NCI-H2029 (cell line): ENCODE measurements around the gene SLC22A5.

Experiments
- DNase-seq: peaks from one replicate; lab custom pipeline; 2025; lab: John Stamatoyannopoulos, UW

Gene SLC22A5

DNA sequence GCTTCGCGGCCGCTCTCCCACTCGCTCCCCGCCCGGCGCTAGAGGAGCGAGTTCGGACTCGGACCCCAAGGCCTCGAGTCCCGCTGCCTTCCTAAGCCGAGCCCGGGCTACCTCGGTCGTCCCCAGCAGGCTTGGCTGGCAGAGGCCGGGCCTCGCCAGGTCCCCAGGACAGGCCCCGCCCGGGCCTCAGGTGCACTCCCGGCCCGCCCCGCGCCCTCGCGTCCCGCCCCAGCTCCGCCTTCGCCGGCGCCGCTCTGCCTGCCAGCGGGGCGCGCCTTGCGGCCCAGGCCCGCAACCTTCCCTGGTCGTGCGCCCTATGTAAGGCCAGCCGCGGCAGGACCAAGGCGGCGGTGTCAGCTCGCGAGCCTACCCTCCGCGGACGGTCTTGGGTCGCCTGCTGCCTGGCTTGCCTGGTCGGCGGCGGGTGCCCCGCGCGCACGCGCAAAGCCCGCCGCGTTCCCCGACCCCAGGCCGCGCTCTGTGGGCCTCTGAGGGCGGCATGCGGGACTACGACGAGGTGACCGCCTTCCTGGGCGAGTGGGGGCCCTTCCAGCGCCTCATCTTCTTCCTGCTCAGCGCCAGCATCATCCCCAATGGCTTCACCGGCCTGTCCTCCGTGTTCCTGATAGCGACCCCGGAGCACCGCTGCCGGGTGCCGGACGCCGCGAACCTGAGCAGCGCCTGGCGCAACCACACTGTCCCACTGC is at the start of gene SLC22A5:
SLC22A5 (plus strand) TSS at position 237 of the 707 bp plus-strand sequence; CDS start at position 500, 263 bp downstream.
- peak; percentile 49 for DNase-seq

DNA sequence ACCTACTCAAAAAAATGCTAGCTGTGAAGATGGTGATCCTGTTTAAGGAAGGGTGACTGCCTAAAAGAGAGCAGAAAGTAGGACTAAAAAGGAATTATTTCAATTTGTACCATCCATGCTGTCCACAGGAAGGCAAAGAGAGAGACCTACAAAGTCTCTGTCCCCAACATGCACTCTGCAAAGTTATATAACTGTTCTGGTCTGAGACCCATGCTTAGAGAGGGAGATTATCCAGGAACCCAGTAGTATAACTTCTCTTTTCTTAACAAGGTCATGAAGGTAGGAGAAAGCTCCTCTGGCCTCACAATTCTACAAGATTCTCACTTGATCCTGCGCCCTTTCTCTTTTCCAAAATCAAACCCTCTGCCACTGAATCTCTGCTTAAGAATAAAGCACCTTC is 49.5 kb upstream of the SLC22A5 start:
- no peak for DNase-seq

DNA sequence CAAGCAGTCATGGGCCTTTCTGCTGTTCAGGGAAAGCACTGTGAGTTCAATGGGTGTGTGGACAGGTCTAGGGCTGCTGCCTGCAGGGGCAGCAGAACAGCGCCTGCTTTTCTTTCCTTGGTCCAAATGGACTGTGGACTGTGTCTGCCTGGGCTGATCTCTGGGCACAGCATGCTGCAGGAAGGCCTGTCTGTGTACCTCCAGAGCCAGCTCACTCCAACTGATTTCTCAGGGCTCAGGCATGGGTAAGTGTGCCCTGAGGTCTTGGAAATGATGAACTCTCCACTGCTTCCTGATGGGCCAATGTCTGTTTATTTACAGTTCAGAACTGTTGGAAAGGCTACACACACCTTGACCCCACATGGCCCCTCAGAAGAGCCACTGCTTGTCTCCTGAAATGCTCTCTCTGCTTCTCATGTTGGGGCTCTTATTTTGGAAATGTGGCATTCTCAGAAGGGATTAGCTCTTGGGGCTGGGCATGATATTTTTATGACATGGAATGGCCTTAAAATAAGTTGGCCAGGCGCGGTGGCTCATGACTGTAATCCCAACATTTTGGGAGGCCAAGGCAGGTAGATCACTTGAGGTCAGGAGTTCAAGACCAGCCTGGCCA is 48.3 kb upstream of the SLC22A5 start:
- no peak for DNase-seq

DNA sequence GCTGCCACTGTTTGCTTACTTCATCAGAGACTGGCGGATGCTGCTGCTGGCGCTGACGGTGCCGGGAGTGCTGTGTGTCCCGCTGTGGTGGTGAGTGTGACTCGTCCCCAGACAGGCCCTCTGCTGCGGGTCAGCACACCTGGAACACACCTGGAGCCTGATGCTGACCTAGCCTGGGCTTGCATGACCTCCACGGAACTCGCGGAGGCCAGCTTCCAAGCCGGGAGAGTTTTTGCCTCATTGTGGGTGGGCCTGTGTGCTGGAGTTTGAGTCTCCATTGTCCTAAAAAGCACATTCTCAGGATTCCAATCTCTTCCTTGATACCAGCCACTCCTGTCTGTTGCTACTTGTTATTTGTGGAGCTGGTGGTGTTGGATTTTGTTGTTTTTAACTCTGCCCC is 47.2 kb upstream of the SLC22A5 start:
- DNase-seq, result no peak

DNA sequence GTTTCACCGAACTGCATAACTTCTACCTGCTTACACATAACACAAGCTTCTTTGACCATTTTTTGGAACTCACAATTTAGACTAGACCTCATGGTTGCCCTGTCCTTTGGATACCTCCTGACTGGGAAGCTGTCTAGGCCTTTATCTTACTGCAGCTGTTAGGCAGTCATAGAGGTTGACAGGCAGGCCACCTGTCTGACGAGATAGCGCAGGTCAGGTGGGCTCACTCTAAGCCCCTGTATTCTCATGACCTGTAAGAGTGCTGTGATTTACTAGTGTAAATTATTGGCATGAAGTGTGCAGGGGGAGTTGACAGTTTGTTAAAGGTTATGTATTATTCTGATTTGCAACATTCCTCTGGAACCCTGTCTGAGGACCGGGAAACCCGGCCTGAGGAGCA is 46.3 kb upstream of the SLC22A5 start:
- no peak for DNase-seq

DNA sequence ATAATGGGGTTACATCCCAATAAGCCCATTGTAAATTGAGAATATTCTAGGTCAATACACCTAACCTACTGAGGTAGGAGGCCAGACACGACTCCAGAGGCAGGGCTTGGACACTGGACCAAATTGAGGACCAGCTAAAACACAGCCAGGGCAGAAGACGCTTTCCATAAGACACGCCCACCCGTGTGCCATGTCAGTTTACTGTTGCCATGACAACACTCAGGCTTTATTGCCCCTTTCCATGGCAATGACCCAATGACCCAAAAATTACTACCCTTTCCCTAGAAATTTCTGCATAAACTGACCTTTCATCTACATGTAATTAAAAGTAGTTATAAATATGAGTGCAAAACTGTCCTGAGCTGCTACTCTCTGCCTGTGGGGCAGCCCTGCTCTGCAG is 43.8 kb upstream of the SLC22A5 start:
- DNase-seq, result no peak

DNA sequence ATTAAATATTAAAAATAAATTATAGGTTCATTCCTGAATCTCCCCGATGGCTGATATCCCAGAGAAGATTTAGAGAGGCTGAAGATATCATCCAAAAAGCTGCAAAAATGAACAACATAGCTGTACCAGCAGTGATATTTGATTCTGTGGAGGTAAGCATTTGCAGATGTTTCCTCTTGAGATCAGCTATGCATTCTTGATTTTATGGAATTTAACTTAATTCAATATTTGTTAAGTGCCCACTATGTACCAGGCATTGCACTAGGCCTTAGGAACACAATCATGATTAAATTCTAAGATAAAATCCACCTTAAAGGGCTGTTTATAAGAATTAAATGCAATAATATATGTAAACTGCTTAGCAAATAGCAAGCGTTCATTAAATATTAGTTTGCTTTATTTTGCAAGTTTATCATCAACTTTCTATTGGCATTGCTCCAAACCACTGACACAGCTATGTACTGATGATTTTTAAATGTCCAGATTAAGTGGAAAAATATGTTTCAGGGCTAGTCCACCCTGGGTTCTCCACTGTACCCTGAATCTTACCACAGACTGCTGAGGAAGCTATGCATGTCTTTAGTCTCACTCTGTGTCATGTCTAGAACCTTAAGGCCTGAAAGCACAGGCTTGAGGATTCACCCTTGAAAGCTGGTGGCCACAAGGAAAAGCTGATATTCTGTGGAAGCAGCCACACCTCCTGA is 42.1 kb upstream of the SLC22A5 start:
- no peak for DNase-seq

DNA sequence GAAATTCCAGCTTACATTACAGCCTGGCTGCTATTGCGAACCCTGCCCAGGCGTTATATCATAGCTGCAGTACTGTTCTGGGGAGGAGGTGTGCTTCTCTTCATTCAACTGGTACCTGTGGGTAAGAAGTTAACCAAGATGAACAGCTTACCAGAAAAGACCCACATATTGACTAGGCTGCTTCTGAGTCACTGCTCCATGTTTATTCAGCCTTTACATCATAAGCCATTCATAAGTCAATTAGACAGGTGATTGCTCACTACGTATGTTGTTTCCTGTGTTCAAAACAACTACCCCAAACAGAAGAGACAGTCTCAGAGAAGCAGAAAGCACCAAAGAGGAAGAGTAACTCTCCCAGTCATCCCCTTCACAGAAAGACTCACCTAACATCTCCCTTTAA is 34.7 kb upstream of the SLC22A5 start:
- DNase-seq, result peak; percentile 7

DNA sequence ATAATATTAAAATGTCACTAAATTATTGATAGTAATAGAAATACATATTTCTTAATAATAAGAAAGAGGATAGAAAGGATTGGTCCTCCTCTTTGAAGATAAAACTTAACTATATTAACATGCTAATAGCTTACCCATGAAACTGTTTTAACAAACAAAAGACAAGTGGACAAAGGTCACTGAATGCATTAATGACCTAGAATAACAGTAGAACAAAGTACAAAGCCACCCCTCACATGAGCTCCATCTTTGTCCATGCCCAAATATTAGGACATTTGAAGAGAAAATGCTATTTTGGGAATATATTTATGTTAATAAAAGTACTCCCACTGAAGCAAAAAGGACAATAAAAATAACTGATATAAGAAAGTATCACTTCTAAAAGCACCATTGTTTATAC is 34.1 kb upstream of the SLC22A5 start:
- DNase-seq, result no peak

DNA sequence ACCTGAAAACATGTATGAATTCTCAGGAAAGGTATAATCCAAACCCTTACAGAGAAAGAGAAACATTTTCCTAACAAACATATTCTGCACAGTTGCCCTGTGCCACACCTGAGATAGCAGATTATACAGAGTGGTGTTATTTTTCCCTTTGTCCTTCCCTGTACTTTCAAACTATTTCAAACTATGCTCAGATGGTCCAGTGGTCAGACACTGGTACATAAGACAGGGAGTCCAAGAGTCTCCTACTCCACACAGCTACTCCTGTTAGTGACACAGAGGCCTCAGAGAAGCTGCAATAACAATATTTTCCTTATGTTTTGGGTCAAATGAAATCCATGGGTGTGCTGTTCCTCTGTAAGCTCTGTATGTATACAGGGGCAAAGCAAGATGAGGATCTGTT is 30.0 kb upstream of the SLC22A5 start:
- no peak for DNase-seq

DNA sequence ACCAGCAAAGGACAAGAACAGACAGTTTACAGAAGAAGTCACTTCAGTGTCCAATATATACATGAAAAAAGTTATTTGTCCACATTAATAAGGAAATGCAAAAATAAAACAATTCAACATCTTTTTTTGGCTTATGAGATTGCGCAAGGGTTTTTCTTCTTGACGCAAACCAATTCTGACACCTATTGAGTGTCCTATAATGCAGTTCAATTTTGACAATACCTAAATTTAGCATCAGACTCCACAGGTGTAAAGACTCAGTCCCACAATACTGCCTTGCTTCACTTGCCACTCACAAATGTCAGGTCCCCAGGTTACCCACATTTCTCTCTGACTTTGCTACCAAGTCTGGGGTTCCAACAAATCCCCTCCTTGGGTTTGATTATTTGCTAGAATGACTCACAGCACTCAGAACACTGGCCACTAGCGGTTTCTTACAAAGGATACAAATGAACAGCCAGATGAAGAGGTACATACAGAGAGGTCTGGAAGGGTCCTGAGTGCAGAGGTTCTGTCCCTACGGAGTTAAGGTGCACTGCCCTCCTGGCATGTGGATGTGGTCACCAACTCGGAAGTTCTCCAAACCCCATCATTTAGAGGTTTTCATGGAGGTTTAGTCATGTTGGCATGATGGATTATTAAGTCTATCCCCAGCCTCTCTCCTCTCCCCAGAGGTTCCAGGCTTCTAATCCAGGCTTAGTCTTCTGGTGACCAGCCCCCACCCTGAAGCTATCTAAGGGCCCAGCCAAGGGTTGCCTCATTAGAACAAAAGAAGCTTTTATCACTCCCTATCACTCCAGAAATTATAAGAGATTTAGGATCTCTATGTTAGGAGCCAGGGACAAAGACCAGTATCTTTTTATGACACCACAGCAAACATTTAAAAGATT is 27.0 kb upstream of the SLC22A5 start:
- no peak for DNase-seq

DNA sequence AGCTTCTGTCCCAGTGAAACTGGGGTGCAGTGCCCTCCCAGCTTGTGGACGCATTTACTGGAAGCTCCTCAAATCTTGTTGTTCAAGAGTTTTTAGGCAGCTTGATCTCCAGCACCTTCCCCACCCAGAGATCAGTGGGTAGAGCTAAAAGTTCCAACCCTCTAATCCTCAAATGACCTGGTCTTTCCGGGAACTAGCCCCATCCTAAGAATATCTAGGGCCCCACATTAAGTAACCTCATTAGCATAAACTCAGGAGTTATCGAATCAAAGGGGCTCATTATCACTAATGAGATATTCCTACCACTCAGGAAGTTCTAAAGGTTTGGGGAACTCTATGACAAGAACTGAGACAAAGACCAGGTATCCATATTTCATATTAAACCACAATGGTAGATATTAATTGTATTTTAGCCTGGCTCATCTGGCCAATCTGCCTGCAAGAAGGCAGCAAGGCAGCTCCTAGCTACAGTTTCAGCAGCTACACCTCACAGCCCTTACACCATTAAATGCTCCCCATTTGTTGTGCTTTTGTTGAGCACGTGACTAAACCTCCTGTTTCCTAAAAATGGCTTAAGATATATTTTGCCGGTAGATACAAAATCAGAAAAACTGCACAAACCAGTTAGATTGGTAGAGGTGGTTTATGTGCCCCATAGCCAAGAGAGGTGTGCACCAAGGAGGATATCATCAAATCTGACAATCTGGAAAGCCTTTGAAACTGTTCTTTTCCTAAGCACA is 24.6 kb upstream of the SLC22A5 start:
- DNase-seq, result no peak

DNA sequence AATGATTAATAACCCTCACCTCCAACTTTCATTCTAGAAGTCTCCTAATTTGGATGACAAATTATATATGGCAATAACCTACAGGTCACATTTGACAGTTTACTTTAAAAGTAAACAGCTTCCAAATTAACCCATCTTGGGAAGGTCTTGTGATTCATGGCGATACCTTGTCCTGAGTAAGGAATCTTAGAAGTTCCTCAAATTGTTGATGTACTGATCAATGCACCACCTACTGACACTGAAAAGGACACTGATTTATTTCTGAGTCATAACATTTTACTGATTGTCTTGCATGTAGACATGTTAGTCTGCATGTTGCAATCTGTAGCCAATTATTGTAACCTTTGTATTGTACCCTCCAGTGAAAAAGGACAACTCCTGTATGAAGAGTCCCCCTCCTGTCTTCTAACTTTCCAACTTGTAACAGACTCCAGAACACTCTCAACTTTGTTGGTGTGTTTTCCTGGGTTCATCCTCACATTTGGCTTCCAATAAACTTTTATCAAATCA is 16.0 kb upstream of the SLC22A5 start:
- DNase-seq, result no peak

DNA sequence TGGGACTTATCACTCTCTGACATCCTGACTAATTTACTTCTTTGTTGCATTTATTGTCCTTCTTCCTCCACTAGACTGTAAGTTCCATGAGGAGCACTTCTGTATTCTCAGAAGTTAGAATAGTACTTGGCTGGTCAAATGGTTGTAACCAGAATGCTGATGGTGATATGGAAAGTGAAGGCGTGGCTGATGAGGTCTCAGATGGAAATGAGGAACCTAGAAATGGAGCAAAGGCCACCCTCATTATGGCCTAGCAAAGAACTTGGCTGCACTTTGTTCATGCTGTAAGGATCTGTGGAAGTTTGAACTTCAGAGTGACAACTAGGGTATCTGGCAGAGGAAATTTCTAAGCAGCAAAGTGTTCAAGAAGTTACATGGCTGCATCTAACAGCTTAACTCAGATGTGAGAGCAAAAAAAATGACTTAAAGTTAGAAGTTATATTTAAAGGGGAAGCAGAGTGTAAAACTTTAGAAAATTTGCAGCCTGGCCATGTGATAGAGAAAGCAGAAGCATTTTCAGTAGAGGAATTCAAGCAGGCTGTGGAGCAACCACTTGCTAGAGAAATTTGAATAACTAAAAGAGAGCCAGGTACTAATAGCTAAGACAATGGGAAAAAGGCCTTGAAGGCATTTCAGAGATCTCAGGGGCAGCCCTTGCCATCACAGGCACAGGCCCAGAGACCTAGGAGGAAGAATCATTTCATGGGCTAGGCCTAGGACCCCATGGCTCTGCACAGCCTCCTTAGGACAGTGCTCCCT is 14.9 kb upstream of the SLC22A5 start:
- no peak for DNase-seq

DNA sequence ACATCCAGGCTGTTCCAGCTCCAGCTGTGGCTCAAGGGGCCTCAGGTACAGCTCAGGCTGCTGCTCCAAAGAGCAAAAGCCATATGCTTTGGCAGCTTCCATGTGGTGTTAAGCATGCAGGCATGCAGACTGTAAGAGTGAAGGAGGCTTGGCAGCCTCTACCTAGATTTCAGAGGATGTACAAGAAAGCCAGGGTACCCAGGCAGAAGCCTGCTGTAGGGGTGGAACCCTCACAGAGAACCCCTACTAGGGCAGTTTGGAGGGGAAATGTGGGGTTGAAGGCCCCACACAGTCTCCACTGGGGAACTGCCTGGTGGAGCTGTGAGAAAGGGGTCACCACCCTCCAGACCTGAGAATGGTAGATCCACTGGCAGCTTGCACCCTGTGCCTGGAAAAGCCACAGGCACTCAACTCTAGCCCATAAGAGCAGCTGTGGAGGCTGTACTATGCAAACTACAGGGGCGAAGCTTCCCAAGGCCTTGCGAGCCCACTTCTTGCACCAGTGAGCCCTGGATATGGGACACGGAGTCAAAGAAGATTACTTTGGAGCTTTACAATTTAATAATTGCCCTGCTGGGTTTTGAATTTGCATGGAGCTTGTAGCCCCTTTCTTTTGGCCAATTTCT is 14.3 kb upstream of the SLC22A5 start:
- DNase-seq, result no peak

DNA sequence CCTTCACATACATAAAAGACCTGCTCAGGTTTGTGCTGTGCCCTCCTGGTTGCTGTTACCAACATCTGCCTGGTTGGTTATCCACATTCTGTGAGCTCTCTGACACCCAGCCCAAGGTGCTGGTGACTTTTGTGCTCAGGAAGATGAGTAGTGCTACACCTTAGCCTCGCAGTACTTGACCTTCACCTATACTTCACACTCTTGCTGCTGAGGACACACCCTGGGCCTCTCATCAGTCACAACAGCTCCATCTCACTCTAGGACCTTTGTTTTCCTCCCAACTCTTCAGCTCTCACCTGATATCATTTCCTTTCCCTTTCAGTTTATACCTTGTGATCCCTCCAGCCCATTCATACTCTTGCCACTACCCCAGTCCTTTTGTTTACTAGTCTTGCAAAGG is 10.7 kb upstream of the SLC22A5 start:
- DNase-seq, result no peak

DNA sequence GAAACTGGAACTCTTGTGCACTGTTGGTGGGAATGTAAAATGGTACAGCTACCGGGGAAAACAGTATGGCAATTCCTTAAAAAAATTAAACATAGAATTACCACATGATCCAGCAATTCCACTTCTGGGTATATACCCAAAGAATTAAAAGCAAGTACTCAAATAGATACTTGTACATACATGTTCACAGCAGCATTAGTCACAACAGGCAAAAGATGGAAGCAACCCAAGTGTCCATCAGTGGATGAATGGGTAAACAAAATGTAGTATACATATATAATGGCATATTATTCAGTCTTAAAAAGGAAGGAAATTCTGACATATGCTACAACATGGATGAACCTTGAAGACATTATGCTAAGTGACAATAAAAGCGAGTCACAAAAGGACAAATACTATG is 7.4 kb upstream of the SLC22A5 start:
- DNase-seq, result no peak

DNA sequence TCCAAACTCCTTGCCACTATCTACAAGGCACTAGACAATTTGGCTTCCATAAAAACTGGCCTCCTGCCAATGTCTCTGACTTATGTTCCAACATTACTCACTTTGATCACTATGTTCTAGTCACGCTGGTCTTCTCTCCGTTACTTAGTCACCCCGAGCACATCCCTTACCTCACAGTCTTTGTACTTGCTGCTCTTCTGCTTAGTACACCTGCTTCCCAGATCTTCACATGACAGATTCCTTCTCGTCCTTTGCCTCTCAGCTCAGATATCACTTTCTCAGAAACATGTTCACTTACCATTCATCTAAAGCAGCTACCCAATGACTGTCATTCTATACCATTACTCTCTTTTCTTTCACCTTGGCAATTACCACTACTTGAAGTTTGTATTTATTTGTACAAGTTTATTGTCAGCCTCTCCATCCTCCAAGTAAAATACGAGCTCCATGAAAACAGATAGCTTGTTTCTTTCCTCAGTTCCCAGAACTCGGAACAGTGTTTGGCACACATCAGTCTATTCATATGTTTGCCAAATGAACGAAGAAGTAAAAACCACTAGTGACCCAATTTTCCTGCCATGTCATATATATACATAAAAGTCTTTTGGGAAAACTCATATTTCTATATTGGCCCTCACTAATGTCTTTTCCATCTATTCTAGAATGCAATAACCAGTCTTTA is 5.9 kb upstream of the SLC22A5 start:
- DNase-seq, result peak; percentile 7

DNA sequence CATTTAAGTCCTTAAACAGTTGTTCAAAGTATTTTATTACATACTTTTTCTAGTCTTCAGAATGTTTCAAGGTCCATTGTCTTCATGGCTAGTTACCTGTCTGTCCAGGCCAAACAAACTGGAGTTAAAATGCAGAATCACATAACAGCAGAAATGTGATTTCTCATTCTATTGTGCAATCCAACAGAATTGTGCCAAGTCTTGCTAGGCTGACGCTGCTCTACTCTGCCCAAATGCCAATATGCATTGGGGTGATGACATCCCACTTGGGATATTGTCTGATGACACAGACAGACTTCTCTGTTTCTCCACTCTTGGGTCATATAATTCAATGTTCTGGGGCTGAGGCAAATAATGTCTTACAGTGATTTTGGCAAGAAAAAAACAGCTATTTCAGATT is 5.2 kb upstream of the SLC22A5 start:
- DNase-seq, result no peak

DNA sequence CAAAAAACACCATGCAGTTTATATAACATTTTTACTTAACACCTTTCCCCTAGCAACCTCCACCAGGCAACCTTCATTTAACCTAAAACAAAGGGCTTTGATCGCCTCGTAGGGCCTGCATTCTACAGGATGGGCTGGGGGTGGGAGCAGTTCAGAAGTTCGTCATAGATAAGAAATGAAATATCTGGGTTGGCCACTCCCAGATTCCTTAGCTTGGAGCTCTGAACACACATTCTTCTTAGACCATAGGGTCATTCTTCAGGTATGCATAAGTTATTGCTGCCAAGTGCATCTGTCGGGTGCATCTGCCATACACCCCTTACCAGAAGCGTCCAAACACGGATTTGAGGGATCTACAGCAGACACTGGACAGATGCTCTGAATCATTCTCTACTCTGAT is 4.3 kb upstream of the SLC22A5 start:
- DNase-seq, result no peak
